Suppressor macrophage treated with lipopolysaccharide for 4 hours (primary cell): Measurements from ENCODE around the gene HECTD4.

ENCODE experiments used
- DNase-seq: peaks from one replicate; pipeline ENCODE4 v3.0.0-alpha.2; 2020

The HECTD4 gene

GRCh38 chr12:112196196-112196875, 185.9 kb downstream of the HECTD4 start:
- no peak for DNase-seq

- no peak for DNase-seq
Measured at GRCh38 chr12:112194601-112195247, 187.5 kb downstream of the HECTD4 start.

- DNase-seq: no peak
Measured at GRCh38 chr12:112192475-112192874, 189.8 kb downstream of the HECTD4 start.

- no peak for DNase-seq
Measured at GRCh38 chr12:112191840-112192321, 190.3 kb downstream of the HECTD4 start.

GRCh38 chr12:112191201-112191600, 191.0 kb downstream of the HECTD4 start:
- no peak for DNase-seq

- DNase-seq: no peak
Measured at GRCh38 chr12:112190231-112191025, 191.8 kb downstream of the HECTD4 start.

- no peak for DNase-seq
Measured at GRCh38 chr12:112188130-112188830, 194.0 kb downstream of the HECTD4 start.

GRCh38 chr12:112185093-112185923, 196.9 kb downstream of the HECTD4 start:
- DNase-seq: no peak

GRCh38 chr12:112184056-112184887, 198.0 kb downstream of the HECTD4 start:
- DNase-seq: no peak

GRCh38 chr12:112183141-112184021, 198.8 kb downstream of the HECTD4 start:
- peak; percentile 19 for DNase-seq

- no peak for DNase-seq
Measured at GRCh38 chr12:112182499-112182898, 199.7 kb downstream of the HECTD4 start.

- no peak for DNase-seq
Measured at GRCh38 chr12:112180422-112180821, 201.8 kb downstream of the HECTD4 start.

GRCh38 chr12:112179916-112180315, 202.3 kb downstream of the HECTD4 start:
- DNase-seq: no peak

GRCh38 chr12:112179341-112179740, 202.9 kb downstream of the HECTD4 start:
- DNase-seq: no peak

- DNase-seq: no peak
Measured at GRCh38 chr12:112178796-112179195, 203.4 kb downstream of the HECTD4 start.

- no peak for DNase-seq
Measured at GRCh38 chr12:112176321-112177010, 205.8 kb downstream of the HECTD4 start.

- DNase-seq: no peak
Measured at GRCh38 chr12:112175361-112176155, 206.7 kb downstream of the HECTD4 start.

- no peak for DNase-seq
Measured at GRCh38 chr12:112172556-112173324, 209.5 kb downstream of the HECTD4 start.
